Adrenal gland (tissue), 12 donors: ENCODE data around the gene IL1RAP. TPM values are rescaled to one million over a fixed set of nuclear protein-coding genes. Genes with fewer than 3 reads are reported as not detected.

Experiments used
- DNase-seq, 7 donors: peaks; one replicate each; pipeline ENCODE4 v3.0.0-alpha.2; 2019 to 2020
- H3K27ac ChIP-seq, 5 donors: fragments of 200-600 bp; sonication (generic) in 4 of 5; 1 replicate in 3 of 5; 2 replicates in 2 of 5; pipeline versions ENCODE4 v1.5.1 to v1.8.0; 2016 to 2020; ENCODE audit warnings: mild to moderate bottlenecking in 1 of 5
- H3K27me3 ChIP-seq: fragments of 200-600 bp; 2 replicates; pipeline ENCODE4 v1.8.0; 2021
- H3K36me3 ChIP-seq, 2 donors: fragments of 200-600 bp; replicated peaks in 1 of 2; 1 replicate in 1 of 2; 2 replicates in 1 of 2; pipeline versions ENCODE4 v1.5.1 to v1.8.0; 2018 to 2022
- H3K4me1 ChIP-seq, 2 donors: fragments of 200-600 bp; replicated peaks in 1 of 2; 1 replicate in 1 of 2; 2 replicates in 1 of 2; pipeline versions ENCODE4 v1.5.1 to v1.8.0; 2018 to 2021
- H3K4me3 ChIP-seq, 4 donors: fragments of 200-600 bp; sonication (generic) in 3 of 4; one replicate each; pipeline ENCODE4 v1.5.1; 2016 to 2018
- H3K9me3 ChIP-seq, 3 donors: fragments of 200-600 bp; sonication (generic) in 1 of 3; replicated peaks in 1 of 3; 1 replicate in 2 of 3; 2 replicates in 1 of 3; pipeline versions ENCODE4 v1.5.1 to v1.8.0; 2016 to 2021
- POLR2A ChIP-seq, 2 donors: fragments of 450-650 bp; IDR thresholded peaks; one replicate each; pipeline ENCODE4 v1.6.1; 2017; ENCODE audit warnings: antibody characterized with exemption in 2 of 2, mild to moderate bottlenecking in 2 of 2, moderate library complexity in 1 of 2
- WGBS, 4 donors: extraction: QIAGEN DNeasy Blood & Tissue Kit in 2 of 4; methylation state at CpG; one replicate each; pipeline versions ENCODE4 v1.1.5 to v1.1.7; 2013 to 2017; 5-methylcytosine and 5-hydroxymethylcytosine counted together
- intact Hi-C, 2 donors: fragments of 100-400 bp; cut with DNase I; formaldehyde crosslinking; loops; one replicate each; pipeline versions ENCODE4 v1.14.1 to v1.15.0; 2022 to 2023
- polyA plus RNA-seq, 3 donors: library from polyadenylated mRNA; stranded (reverse); fragments of 200-250 nt in 2 of 3; fragments of 350-450 nt in 1 of 3; fragmentation: Illumina TruSeq in 1 of 3; extraction: RNeasy Lipid Tissue Mini Kit (QIAGEN cat#74804) in 1 of 3; gene quantifications; one replicate each; pipeline ENCODE4 v1.2.3, GENCODE V29; 2013 to 2014
- total RNA-seq, 9 donors: library from RNA; depleted of rRNA in 4 of 9; stranded (reverse); fragments of >200 nt in 4 of 9; fragments of 120-200 nt in 1 of 9; fragmentation: NEBNext Ultra II Directional in 1 of 9; extraction: Animal tissue kit (Norgen Biotek cat#: 25700) in 1 of 9; gene quantifications; one replicate each; pipeline versions ENCODE4 v1.1.0 to v1.2.4, GENCODE V29; 2013 to 2023
- TF ChIP-seq, protein P1 (sequence below), 6 experiments: fragments of 450-650 bp in 4 of 6; fragments of 200-600 bp in 2 of 6; sonication (generic) in 1 of 6; IDR thresholded peaks; 1 replicate in 5 of 6; 2 replicates in 1 of 6; pipeline versions ENCODE4 v1.5.1 to v1.8.0; 2016 to 2021; ENCODE audit warnings: antibody characterized with exemption in 6 of 6, mild to moderate bottlenecking in 2 of 6, moderate library complexity in 1 of 6
- donor health status: healthy with polysubstance abuse.
- donor health status: Bipolar disorder and iron deficiency.
- donor health status: DM: yes; HTN: yes; CAD: no.
- donor health status: DM: no; HTN: no; CAD: no.
- donor health status: DM: no; HTN: no; CAD: no.
- donor health status: DM: yes; HTN: yes; CAD: no.

The IL1RAP gene
- total and polyA plus RNA-seq, 12 donors = 0.97 to 17.1 (median 6.7) TPM

GRCh38 chr3:190506271-190506670 is 7.6 kb upstream of the IL1RAP start:
- intact Hi-C loops = no loop called here
- DNase-seq = no peak
- Histone ChIP-seq H3K27ac (no peak overlapping the region), H3K4me3 (no peak overlapping the region), H3K27me3 (no peaks in the 10 kb centered on the region), H3K4me1 (no peaks in the 10 kb centered on the region), H3K9me3 (no peaks in the 10 kb centered on the region), H3K36me3 (no peaks in the 10 kb centered on the region)
- TF ChIP-seq, protein P1, sequence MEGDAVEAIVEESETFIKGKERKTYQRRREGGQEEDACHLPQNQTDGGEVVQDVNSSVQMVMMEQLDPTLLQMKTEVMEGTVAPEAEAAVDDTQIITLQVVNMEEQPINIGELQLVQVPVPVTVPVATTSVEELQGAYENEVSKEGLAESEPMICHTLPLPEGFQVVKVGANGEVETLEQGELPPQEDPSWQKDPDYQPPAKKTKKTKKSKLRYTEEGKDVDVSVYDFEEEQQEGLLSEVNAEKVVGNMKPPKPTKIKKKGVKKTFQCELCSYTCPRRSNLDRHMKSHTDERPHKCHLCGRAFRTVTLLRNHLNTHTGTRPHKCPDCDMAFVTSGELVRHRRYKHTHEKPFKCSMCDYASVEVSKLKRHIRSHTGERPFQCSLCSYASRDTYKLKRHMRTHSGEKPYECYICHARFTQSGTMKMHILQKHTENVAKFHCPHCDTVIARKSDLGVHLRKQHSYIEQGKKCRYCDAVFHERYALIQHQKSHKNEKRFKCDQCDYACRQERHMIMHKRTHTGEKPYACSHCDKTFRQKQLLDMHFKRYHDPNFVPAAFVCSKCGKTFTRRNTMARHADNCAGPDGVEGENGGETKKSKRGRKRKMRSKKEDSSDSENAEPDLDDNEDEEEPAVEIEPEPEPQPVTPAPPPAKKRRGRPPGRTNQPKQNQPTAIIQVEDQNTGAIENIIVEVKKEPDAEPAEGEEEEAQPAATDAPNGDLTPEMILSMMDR (IDR thresholded peaks at IDR 0.05) = no peak
- TF ChIP-seq POLR2A (IDR thresholded peaks at IDR 0.05) = no peak
- 92 to 96% (median 94%) methylated on average over 4 of the region's 4 CpGs for WGBS, 4 donors

GRCh38 chr3:190512666-190513065 is 1.2 kb upstream of the IL1RAP start:
- no peak overlapping the region for H3K4me3 ChIP-seq
- no peaks in the 10 kb centered on the region for H3K4me1 ChIP-seq
- no peaks in the 10 kb centered on the region for H3K27me3 ChIP-seq
- H3K9me3 ChIP-seq = no peaks in the 10 kb centered on the region
- WGBS, 4 donors = 91 to 94% (median 93%) methylated on average over 3 of the region's 3 CpGs
- no peak for TF ChIP-seq POLR2A (IDR thresholded peaks at IDR 0.05)
- TF ChIP-seq, protein P1 (IDR thresholded peaks at IDR 0.05) = no peak
- no peaks in the 10 kb centered on the region for H3K36me3 ChIP-seq
- intact Hi-C loops = loop anchor here in 1 of 2 donors (5.0 kb wide), 1 partner anchor 185 kb away; no protein-coding TSS in a partner anchor
- DNase-seq = no peak
- peak overlapping the region in 1 of 5 donors; percentile 93 for H3K27ac ChIP-seq

- Histone ChIP-seq H3K4me3 (peak overlapping the region in 3 of 4 donors; percentile 65 to 95 (median 67)), H3K36me3 (no peaks in the 10 kb centered on the region), H3K4me1 (no peaks in the 10 kb centered on the region), H3K27me3 (no peaks in the 10 kb centered on the region), H3K27ac (peak overlapping the region in 4 of 5 donors; percentile 54 to 93 (median 79)), H3K9me3 (no peaks in the 10 kb centered on the region)
- 1% methylated on average over 23 to 29 of the region's 29 CpGs for WGBS, 4 donors
- DNase-seq = peak; percentile 32 to 70 (median 57)
- intact Hi-C loops = loop anchor here in 1 of 2 donors (5.0 kb wide), 1 partner anchor 183 kb away; no protein-coding TSS in a partner anchor
- TF ChIP-seq, protein P1 (IDR thresholded peaks at IDR 0.05) = no peak
- peak in 1 of 2 donors; percentile 43 for TF ChIP-seq POLR2A (IDR thresholded peaks at IDR 0.05)
These were observed 698 bp downstream of the IL1RAP start for GRCh38 chr3:190514413-190515153.

DNA sequence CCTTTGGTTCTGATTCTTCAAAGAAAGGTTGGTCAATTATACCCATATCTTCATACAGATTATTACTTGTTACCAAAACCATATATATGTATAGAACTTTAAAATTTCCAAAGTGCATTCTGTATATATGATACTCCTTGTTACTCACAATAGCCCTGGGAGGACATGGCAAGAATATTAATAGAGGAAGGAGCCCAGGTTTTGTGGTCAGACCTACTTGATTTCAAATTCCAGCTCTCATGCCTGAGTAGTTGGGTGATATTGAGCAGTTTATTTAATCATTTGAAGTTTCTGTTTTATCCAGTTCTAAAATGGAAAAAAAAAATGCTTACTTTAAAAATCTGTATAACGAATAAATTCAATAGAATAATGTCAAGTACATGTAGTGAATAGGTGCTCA is 2.5 kb downstream of the IL1RAP start:
- Histone ChIP-seq H3K27ac (no peak overlapping the region), H3K4me1 (no peaks in the 10 kb centered on the region), H3K4me3 (no peak overlapping the region), H3K36me3 (no peaks in the 10 kb centered on the region), H3K27me3 (no peaks in the 10 kb centered on the region), H3K9me3 (no peaks in the 10 kb centered on the region)
- intact Hi-C loops = no loop called here
- TF ChIP-seq, protein P1 (IDR thresholded peaks at IDR 0.05) = no peak
- TF ChIP-seq POLR2A (IDR thresholded peaks at IDR 0.05) = no peak
- 88 to 97% (median 95%) methylated on average over 1 of the region's 1 CpG for WGBS, 4 donors
- no peak for DNase-seq
